ENCODE data around the gene SERPINI1.
"Not testable (repeated sequence)": the region's sequence is repeated elsewhere in the genome, so short reads cannot be mapped to it uniquely, and the experiment has no call there.

SERPINI1 gene

DNA sequence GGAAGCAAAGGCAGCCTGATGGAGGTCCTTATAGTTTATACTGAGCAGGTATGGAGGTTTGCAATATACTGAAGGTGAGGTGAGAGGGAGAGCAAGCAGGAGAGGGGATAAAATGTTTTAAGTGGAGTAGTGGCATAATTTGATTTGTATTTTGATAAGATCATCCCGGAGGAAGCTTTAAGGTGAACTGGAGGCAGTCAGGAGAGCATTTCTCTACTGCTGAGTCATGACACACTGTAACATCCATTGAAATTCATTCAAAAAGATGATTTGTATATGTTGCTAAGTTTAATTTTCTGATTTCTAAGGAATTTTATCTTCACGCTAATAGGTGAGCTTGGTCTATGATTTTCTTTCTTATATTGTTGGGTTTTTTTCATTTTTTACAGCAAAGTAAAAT is 81.4 kb downstream of the SERPINI1 start:
- no peaks in the 10 kb centered on the region for H3K27me3 ChIP-seq (replicated peaks; ENCODE audit: control insufficient read depth, insufficient read depth, low read length, poor library complexity, severe bottlenecking)
- no peak overlapping the region for H3K4me3 ChIP-seq (ENCODE audit: insufficient read depth, low read depth, low read length, poor library complexity, severe bottlenecking)
- no peaks in the 10 kb centered on the region for H3K9me3 ChIP-seq (ENCODE audit: control insufficient read depth, low read length)
- no peaks in the 10 kb centered on the region for H3K4me1 ChIP-seq (ENCODE audit: control insufficient read depth, insufficient read depth, low read length, poor library complexity, severe bottlenecking)
- no peak for DNase-seq
- no peak overlapping the region for H3K27ac ChIP-seq (ENCODE audit: insufficient read depth, low read length, poor library complexity, severe bottlenecking)
- H3K36me3 ChIP-seq (ENCODE audit: control insufficient read depth, insufficient read depth, low read length): no peaks in the 10 kb centered on the region

DNA sequence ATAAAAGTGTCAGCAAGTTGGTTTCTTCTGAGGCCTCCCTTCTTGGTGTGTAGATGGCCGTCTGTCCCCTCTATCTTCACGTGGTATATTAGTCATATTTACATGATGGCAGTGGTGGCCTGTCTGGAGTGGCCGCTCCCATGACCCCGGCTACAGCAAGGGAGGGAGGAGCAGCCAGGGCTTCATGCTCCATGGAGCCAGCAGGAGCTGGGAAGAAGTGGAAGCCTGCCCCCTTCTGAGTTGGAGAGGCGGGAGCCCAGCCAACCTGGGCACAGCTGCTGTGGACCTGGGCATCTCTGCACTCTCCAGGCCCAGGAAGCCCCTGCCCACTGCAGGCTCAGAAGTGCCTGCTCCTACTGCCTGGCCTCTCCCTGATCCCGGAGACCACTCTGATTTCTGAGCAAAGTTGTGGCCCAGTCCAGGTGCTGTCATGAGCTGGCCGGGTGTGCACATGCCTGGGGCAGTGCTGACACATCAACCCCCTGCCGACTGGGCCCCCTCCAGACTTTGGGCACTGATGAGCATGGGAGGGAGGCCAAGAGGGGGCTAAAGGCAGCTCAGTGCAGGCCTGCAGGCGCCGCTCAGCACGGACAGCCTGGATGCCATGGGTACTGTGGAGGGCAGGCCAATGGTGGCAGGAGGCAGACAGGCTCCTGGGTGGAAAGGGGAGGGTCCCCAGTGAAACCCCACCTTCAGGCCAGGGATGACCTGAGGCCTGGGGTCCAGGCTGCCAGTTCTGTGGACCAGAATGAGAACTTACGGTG is 84.8 kb downstream of the SERPINI1 start:
- no peak overlapping the region for H3K27ac ChIP-seq (ENCODE audit: insufficient read depth, low read length, poor library complexity, severe bottlenecking)
- no peak overlapping the region for H3K4me3 ChIP-seq (ENCODE audit: insufficient read depth, low read depth, low read length, poor library complexity, severe bottlenecking)
- no peaks in the 10 kb centered on the region for H3K4me1 ChIP-seq (ENCODE audit: control insufficient read depth, insufficient read depth, low read length, poor library complexity, severe bottlenecking)
- no peak for DNase-seq
- no peaks in the 10 kb centered on the region for H3K36me3 ChIP-seq (ENCODE audit: control insufficient read depth, insufficient read depth, low read length)
- H3K9me3 ChIP-seq (ENCODE audit: control insufficient read depth, low read length): no peaks in the 10 kb centered on the region
- H3K27me3 ChIP-seq (replicated peaks; ENCODE audit: control insufficient read depth, insufficient read depth, low read length, poor library complexity, severe bottlenecking): no peaks in the 10 kb centered on the region

DNA sequence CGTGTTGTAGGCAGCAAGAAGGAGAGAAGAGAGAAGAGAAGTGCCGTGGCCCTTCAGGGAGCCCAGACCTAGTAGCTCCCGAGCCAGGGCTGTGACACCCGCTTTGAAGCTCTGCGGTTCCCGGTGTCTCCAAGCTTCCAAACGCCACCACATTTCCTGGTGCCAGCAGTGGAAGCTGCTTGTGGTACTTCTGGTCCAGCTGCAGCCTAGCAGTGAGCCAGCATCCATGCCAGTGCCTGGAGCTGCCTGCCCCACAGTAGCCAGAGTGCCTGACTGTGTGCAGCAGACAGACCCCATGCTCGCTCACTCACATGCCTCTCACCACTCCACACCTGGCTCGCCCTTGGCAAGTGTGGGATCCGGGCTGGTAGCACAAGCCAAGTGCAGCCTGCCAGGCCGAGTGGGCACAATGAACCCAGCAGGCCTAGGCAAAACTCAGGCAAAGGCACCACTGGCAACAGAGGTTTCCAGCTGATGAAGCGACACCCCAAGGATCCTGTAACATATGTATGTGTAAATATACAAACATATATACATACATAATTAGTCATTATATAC is 85.8 kb downstream of the SERPINI1 start:
- no peak for DNase-seq
- Histone ChIP-seq H3K4me3 (ENCODE audit: insufficient read depth, low read depth, low read length, poor library complexity, severe bottlenecking) (no peak overlapping the region), H3K4me1 (ENCODE audit: control insufficient read depth, insufficient read depth, low read length, poor library complexity, severe bottlenecking) (no peaks in the 10 kb centered on the region), H3K27ac (ENCODE audit: insufficient read depth, low read length, poor library complexity, severe bottlenecking) (no peak overlapping the region), H3K27me3 (replicated peaks; ENCODE audit: control insufficient read depth, insufficient read depth, low read length, poor library complexity, severe bottlenecking) (no peaks in the 10 kb centered on the region), H3K9me3 (ENCODE audit: control insufficient read depth, low read length) (no peaks in the 10 kb centered on the region), H3K36me3 (ENCODE audit: control insufficient read depth, insufficient read depth, low read length) (no peaks in the 10 kb centered on the region)

DNA sequence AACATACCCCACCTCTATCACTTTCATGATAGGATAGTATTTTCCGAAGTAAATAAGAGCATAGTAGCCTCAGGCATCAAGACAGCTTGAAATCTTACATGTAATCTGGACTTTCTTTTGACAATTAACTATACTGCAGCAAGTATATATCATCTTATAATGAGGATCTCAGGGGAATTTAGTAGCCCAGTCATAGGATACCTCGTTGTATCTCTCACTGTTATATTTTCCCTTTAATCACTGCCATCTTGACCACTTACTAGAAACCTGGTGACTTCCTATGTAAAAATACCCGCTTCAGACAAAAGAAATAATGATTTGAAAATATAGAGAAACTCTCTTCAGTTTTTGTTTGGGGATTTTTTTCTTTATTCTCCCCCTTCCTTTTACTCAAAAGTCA is 88.2 kb downstream of the SERPINI1 start:
- no peak overlapping the region for H3K27ac ChIP-seq (ENCODE audit: insufficient read depth, low read length, poor library complexity, severe bottlenecking)

DNA sequence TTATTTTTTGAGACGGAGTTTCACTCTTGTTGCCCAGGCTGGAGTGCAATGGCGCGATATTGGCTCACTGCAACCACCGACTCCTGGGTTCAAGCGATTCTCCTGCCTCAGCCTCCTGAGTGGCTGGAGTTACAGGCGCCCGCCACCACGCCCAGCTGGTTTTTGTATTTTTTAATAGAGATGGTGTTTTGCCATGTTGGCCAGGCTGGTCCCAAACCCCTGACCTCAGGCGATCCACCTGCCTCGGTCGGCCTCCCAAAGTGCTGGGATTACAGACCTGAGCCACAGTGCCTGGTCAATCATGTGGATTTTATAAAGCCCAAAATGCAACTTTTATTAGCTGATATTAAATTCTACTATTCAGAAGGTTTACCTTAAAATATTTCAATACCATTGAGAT is 92.1 kb downstream of the SERPINI1 start:
- H3K27me3 ChIP-seq (replicated peaks; ENCODE audit: control insufficient read depth, insufficient read depth, low read length, poor library complexity, severe bottlenecking); H3K36me3 ChIP-seq (ENCODE audit: control insufficient read depth, insufficient read depth, low read length); DNase-seq; H3K4me3 ChIP-seq (ENCODE audit: insufficient read depth, low read depth, low read length, poor library complexity, severe bottlenecking); H3K9me3 ChIP-seq (ENCODE audit: control insufficient read depth, low read length); H3K4me1 ChIP-seq (ENCODE audit: control insufficient read depth, insufficient read depth, low read length, poor library complexity, severe bottlenecking); H3K27ac ChIP-seq (ENCODE audit: insufficient read depth, low read length, poor library complexity, severe bottlenecking): not testable (repeated sequence)

More for the DNA sequence above, 88.2 kb downstream of the SERPINI1 start:
- Histone ChIP-seq H3K4me3 (ENCODE audit: insufficient read depth, low read depth, low read length, poor library complexity, severe bottlenecking) (no peak overlapping the region), H3K9me3 (ENCODE audit: control insufficient read depth, low read length) (no peaks in the 10 kb centered on the region), H3K27me3 (replicated peaks; ENCODE audit: control insufficient read depth, insufficient read depth, low read length, poor library complexity, severe bottlenecking) (no peaks in the 10 kb centered on the region), H3K4me1 (ENCODE audit: control insufficient read depth, insufficient read depth, low read length, poor library complexity, severe bottlenecking) (no peaks in the 10 kb centered on the region), H3K36me3 (ENCODE audit: control insufficient read depth, insufficient read depth, low read length) (no peaks in the 10 kb centered on the region)
- no peak for DNase-seq

DNA sequence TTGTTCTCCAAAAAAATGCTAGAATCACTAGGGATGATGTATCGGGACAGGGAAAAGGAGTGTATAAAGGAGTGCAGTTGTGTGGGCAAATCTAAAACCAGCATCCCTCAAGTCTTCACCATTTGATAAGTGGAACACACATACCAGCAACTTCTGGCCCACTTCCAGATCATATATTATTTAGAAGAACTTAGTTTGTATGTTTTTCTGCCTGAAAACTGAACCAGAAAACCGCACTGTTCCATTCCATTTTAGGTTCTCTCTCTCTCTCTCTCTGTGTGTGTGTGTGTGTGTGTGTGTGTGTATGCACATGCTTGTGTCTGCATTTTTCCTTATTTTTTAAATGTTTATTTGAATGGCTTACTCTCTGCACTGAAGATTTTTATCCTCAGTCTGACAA is 93.5 kb downstream of the SERPINI1 start:
- no peaks in the 10 kb centered on the region for H3K9me3 ChIP-seq (ENCODE audit: control insufficient read depth, low read length)
- no peak overlapping the region for H3K4me3 ChIP-seq (ENCODE audit: insufficient read depth, low read depth, low read length, poor library complexity, severe bottlenecking)
- no peaks in the 10 kb centered on the region for H3K27me3 ChIP-seq (replicated peaks; ENCODE audit: control insufficient read depth, insufficient read depth, low read length, poor library complexity, severe bottlenecking)
- no peaks in the 10 kb centered on the region for H3K36me3 ChIP-seq (ENCODE audit: control insufficient read depth, insufficient read depth, low read length)
- H3K27ac ChIP-seq (ENCODE audit: insufficient read depth, low read length, poor library complexity, severe bottlenecking): no peak overlapping the region
- H3K4me1 ChIP-seq (ENCODE audit: control insufficient read depth, insufficient read depth, low read length, poor library complexity, severe bottlenecking): no peaks in the 10 kb centered on the region
- DNase-seq: no peak

DNA sequence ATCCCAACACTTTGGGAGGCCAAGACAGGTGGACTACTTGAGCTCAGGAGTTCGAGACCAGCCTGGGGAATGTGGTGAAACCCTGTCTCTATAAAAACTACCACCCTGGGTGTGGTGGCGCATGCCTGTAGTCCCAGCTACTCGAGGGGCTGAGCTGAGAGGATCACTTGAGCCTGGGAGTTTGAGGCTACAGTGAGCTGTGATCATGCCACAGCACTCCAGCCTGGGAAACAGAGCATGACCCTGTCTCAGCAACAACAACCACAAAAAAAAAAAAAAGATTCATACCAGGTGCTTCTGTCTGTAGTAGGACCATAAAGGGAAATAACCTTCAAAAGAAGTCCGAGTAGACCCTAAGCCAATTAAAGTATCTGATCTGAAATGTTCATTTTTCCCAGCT is 94.5 kb downstream of the SERPINI1 start:
- Histone ChIP-seq H3K27me3 (replicated peaks; ENCODE audit: control insufficient read depth, insufficient read depth, low read length, poor library complexity, severe bottlenecking) (no peaks in the 10 kb centered on the region), H3K27ac (ENCODE audit: insufficient read depth, low read length, poor library complexity, severe bottlenecking) (no peak overlapping the region), H3K4me3 (ENCODE audit: insufficient read depth, low read depth, low read length, poor library complexity, severe bottlenecking) (no peak overlapping the region), H3K9me3 (ENCODE audit: control insufficient read depth, low read length) (no peaks in the 10 kb centered on the region), H3K36me3 (ENCODE audit: control insufficient read depth, insufficient read depth, low read length) (no peaks in the 10 kb centered on the region), H3K4me1 (ENCODE audit: control insufficient read depth, insufficient read depth, low read length, poor library complexity, severe bottlenecking) (no peaks in the 10 kb centered on the region)
- no peak for DNase-seq

DNA sequence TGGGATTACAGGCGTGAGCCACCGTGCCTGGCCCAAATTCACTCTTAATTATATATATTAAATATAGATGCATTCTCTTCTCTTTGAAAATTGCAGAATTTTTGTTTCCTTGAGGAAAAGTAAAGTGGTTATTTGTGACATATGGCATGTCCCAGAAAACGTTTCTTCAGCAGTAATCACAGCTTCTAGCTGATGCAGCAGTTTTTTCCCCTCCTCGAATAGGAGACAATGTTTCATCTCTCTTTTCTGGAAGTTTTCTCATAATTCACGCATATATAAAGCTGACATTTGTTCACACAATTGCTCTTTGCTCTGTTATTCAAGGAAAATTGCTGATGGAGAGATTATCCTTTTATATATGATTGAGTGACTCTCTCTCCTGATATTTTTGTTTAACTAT is 99.8 kb downstream of the SERPINI1 start:
- Histone ChIP-seq H3K4me1 (ENCODE audit: control insufficient read depth, insufficient read depth, low read length, poor library complexity, severe bottlenecking) (no peaks in the 10 kb centered on the region), H3K36me3 (ENCODE audit: control insufficient read depth, insufficient read depth, low read length) (no peaks in the 10 kb centered on the region), H3K4me3 (ENCODE audit: insufficient read depth, low read depth, low read length, poor library complexity, severe bottlenecking) (no peak overlapping the region), H3K9me3 (ENCODE audit: control insufficient read depth, low read length) (no peaks in the 10 kb centered on the region), H3K27me3 (replicated peaks; ENCODE audit: control insufficient read depth, insufficient read depth, low read length, poor library complexity, severe bottlenecking) (no peaks in the 10 kb centered on the region), H3K27ac (ENCODE audit: insufficient read depth, low read length, poor library complexity, severe bottlenecking) (no peak overlapping the region)
- no peak for DNase-seq

DNA sequence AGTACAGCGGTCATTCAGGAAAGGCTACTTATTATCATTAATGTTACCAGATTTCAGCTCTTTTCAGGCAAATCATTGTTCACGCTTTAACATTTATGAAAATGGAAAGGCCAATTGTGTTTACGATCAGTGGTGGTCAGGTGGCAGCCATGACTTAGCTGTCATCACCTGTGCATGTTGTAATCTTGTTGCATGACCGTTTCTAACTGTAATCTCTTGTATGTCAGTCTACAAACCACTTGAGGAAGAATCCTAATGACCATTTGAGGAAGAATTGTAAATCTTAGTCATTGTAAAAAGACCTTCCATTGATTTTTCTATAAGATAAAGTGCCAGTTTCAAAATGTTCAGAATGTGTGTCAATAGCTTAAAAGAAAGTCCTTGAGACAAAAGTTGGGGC is 100.4 kb downstream of the SERPINI1 start:
- H3K27ac ChIP-seq (ENCODE audit: insufficient read depth, low read length, poor library complexity, severe bottlenecking): no peak overlapping the region
- no peaks in the 10 kb centered on the region for H3K36me3 ChIP-seq (ENCODE audit: control insufficient read depth, insufficient read depth, low read length)
- no peaks in the 10 kb centered on the region for H3K27me3 ChIP-seq (replicated peaks; ENCODE audit: control insufficient read depth, insufficient read depth, low read length, poor library complexity, severe bottlenecking)
- no peaks in the 10 kb centered on the region for H3K9me3 ChIP-seq (ENCODE audit: control insufficient read depth, low read length)
- no peaks in the 10 kb centered on the region for H3K4me1 ChIP-seq (ENCODE audit: control insufficient read depth, insufficient read depth, low read length, poor library complexity, severe bottlenecking)
- DNase-seq: no peak
- no peak overlapping the region for H3K4me3 ChIP-seq (ENCODE audit: insufficient read depth, low read depth, low read length, poor library complexity, severe bottlenecking)

DNA sequence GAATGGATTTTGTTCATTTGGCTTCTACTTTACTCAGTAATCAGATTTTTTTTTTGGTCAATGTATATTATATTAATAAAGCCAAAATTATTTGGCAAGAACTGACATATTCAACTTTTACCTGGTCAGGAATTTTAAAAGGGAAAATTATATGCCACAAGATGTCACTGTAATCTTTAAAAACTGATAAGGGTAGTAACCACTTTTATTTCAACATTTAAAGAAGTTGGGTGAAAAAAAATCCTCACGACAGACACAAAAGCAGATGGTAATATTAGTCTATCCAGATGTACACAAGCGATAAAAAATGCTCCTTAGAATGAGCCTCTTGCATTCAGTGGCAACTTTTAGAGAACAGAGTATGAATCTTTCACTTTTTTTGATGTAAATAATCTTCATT is 101.9 kb downstream of the SERPINI1 start:
- Histone ChIP-seq H3K36me3 (ENCODE audit: control insufficient read depth, insufficient read depth, low read length) (no peaks in the 10 kb centered on the region), H3K27ac (ENCODE audit: insufficient read depth, low read length, poor library complexity, severe bottlenecking) (no peak overlapping the region), H3K4me1 (ENCODE audit: control insufficient read depth, insufficient read depth, low read length, poor library complexity, severe bottlenecking) (no peaks in the 10 kb centered on the region), H3K4me3 (ENCODE audit: insufficient read depth, low read depth, low read length, poor library complexity, severe bottlenecking) (no peak overlapping the region), H3K27me3 (replicated peaks; ENCODE audit: control insufficient read depth, insufficient read depth, low read length, poor library complexity, severe bottlenecking) (no peaks in the 10 kb centered on the region), H3K9me3 (ENCODE audit: control insufficient read depth, low read length) (no peaks in the 10 kb centered on the region)
- no peak for DNase-seq
